COR-L47 (cell line): ENCODE results near the gene OSBPL3.

Source experiments
- DNase-seq: peaks from one replicate; lab custom pipeline; 2025; lab: John Stamatoyannopoulos, UW

Gene OSBPL3

GRCh38 chr7:24827589-24827988, 152.4 kb downstream of the OSBPL3 start:
- DNase-seq = no peak

GRCh38 chr7:24827027-24827426, 153.0 kb downstream of the OSBPL3 start:
- no peak for DNase-seq

GRCh38 chr7:24826662-24827020, 153.3 kb downstream of the OSBPL3 start:
- DNase-seq = no peak

GRCh38 chr7:24825931-24826661, 153.9 kb downstream of the OSBPL3 start:
- no peak for DNase-seq

GRCh38 chr7:24825381-24825794, 154.6 kb downstream of the OSBPL3 start:
- DNase-seq = no peak

GRCh38 chr7:24824896-24825295, 155.1 kb downstream of the OSBPL3 start:
- no peak for DNase-seq

GRCh38 chr7:24824400-24824799, 155.6 kb downstream of the OSBPL3 start:
- no peak for DNase-seq

GRCh38 chr7:24821754-24822054, 158.3 kb downstream of the OSBPL3 start:
- DNase-seq = no peak

GRCh38 chr7:24821045-24821753, 158.8 kb downstream of the OSBPL3 start:
- peak; percentile 1 for DNase-seq

- peak; percentile 3 for DNase-seq
Measured at GRCh38 chr7:24820730-24821044, 159.3 kb downstream of the OSBPL3 start.

- DNase-seq = peak; percentile 89
Measured at GRCh38 chr7:24819916-24820689, 159.9 kb downstream of the OSBPL3 start.

GRCh38 chr7:24817339-24817738, 162.6 kb downstream of the OSBPL3 start:
- no peak for DNase-seq

GRCh38 chr7:24816868-24817267, 163.1 kb downstream of the OSBPL3 start:
- DNase-seq = no peak

GRCh38 chr7:24812305-24812945, 167.6 kb downstream of the OSBPL3 start:
- peak; percentile 1 for DNase-seq

- no peak for DNase-seq
Measured at GRCh38 chr7:24808518-24808917, 171.5 kb downstream of the OSBPL3 start.

- no peak for DNase-seq
Measured at GRCh38 chr7:24802300-24802699, 177.7 kb downstream of the OSBPL3 start.

GRCh38 chr7:24801883-24802282, 178.1 kb downstream of the OSBPL3 start:
- no peak for DNase-seq

- DNase-seq = no peak
Measured at GRCh38 chr7:24800667-24801066, 179.3 kb downstream of the OSBPL3 start.

GRCh38 chr7:24800073-24800472, 179.9 kb downstream of the OSBPL3 start:
- DNase-seq = no peak

GRCh38 chr7:24799506-24799905, 180.5 kb downstream of the OSBPL3 start:
- DNase-seq = no peak

GRCh38 chr7:24798261-24798660, 181.7 kb downstream of the OSBPL3 start:
- DNase-seq = no peak

GRCh38 chr7:24797270-24797669, 182.7 kb downstream of the OSBPL3 start:
- no peak for DNase-seq

GRCh38 chr7:24795407-24795767, 184.6 kb downstream of the OSBPL3 start:
- no peak for DNase-seq
